WTC11 (cell line): ENCODE measurements around the gene HID1. TPM values are rescaled to one million over a fixed set of nuclear protein-coding genes. Genes with fewer than 3 reads are reported as not detected.

Source experiments
- ATAC-seq: fragments of 200-7000 bp; cut with Tn5 transposase; 2 replicates; pipeline ENCODE4 v1.10.0; 2021; ENCODE audit warnings: mild to moderate bottlenecking, moderate library complexity
- CTCF ChIA-PET: fragments of 300-600 bp; sonication (Branson Sonifier 250); formaldehyde crosslinking; loops from one replicate; lab custom pipeline; 2021; ENCODE audit warnings: antibody characterized with exemption; lab: Charles Lee
- POLR2A ChIA-PET: fragments of 350-600 bp; sonication (Branson Sonifier 250); formaldehyde crosslinking; loops from one replicate; lab custom pipeline; 2021; ENCODE audit warnings: antibody characterized with exemption; lab: Charles Lee
- DNase-seq: peaks from one replicate; pipeline ENCODE4 v3.0.0; 2021; ENCODE audit warnings: low spot score
- H3K27ac Mint-ChIP-seq: 2 replicates; pipeline ENCODE4 v1.8.0; 2021; ENCODE audit warnings: mixed read lengths
- H3K27me3 Mint-ChIP-seq: 2 replicates; pipeline ENCODE4 v1.8.0; 2021; ENCODE audit warnings: low read depth, mild to moderate bottlenecking, moderate library complexity, mixed read lengths
- H3K36me3 Mint-ChIP-seq: 2 replicates; pipeline ENCODE4 v1.8.0; 2021; ENCODE audit warnings: mixed read lengths
- H3K4me1 Mint-ChIP-seq: 2 replicates; pipeline ENCODE4 v1.8.0; 2022; ENCODE audit warnings: mixed read lengths
- H3K4me3 Mint-ChIP-seq: 2 replicates; pipeline ENCODE4 v1.8.0; 2021; ENCODE audit warnings: mild to moderate bottlenecking, moderate library complexity, mixed read lengths
- H3K9me3 Mint-ChIP-seq: 2 replicates; pipeline ENCODE4 v1.8.0; 2021; ENCODE audit warnings: mixed read lengths
- CREB1 ChIP-seq: sonication (generic); formaldehyde crosslinking; IDR thresholded peaks from 2 replicates; pipeline ENCODE4 v1.8.0; 2023; ENCODE audit warnings: mild to moderate bottlenecking, missing genetic modification reagents
- ELF4 ChIP-seq: sonication (generic); formaldehyde crosslinking; IDR thresholded peaks from 2 replicates; pipeline ENCODE4 v1.8.1; 2022; ENCODE audit warnings: low read depth, mild to moderate bottlenecking, moderate library complexity, missing genetic modification reagents
- FOXJ3 ChIP-seq: sonication (generic); formaldehyde crosslinking; IDR thresholded peaks from 2 replicates; pipeline ENCODE4 v1.9.0; 2021; ENCODE audit warnings: missing genetic modification reagents, mild to moderate bottlenecking, borderline replicate concordance
- FOXK1 ChIP-seq: sonication (generic); formaldehyde crosslinking; IDR thresholded peaks from 2 replicates; pipeline ENCODE4 v1.8.0; 2022; ENCODE audit warnings: mild to moderate bottlenecking, moderate library complexity, missing genetic modification reagents
- FOXP1 ChIP-seq: sonication (generic); formaldehyde crosslinking; IDR thresholded peaks from 2 replicates; pipeline ENCODE4 v1.8.0; 2022; ENCODE audit warnings: missing genetic modification reagents, mild to moderate bottlenecking, moderate library complexity, borderline replicate concordance
- JAZF1 ChIP-seq: fragments of 250-450 bp; sonication (Bioruptor Pico); IDR thresholded peaks from 2 replicates; pipeline ENCODE4 v1.9.0; 2021; ENCODE audit warnings: moderate library complexity, mild to moderate bottlenecking, inconsistent platforms
- RELA ChIP-seq: sonication (generic); formaldehyde crosslinking; IDR thresholded peaks from 2 replicates; pipeline ENCODE4 v1.8.1; 2022; ENCODE audit warnings: missing genetic modification reagents, mild to moderate bottlenecking, borderline replicate concordance
- SOX15 ChIP-seq: fragments of 250-450 bp; sonication (Bioruptor Pico); IDR thresholded peaks from 2 replicates; pipeline ENCODE4 v1.9.0; 2021; ENCODE audit warnings: mild to moderate bottlenecking
- ZNF121 ChIP-seq: sonication (generic); formaldehyde crosslinking; IDR thresholded peaks from 2 replicates; pipeline ENCODE4 v1.8.0; 2023; ENCODE audit warnings: missing genetic modification reagents
- ZNF671 ChIP-seq: fragments of 250-450 bp; sonication (Bioruptor Pico); IDR thresholded peaks from 2 replicates; pipeline ENCODE4 v1.8.0; 2021; ENCODE audit warnings: mild to moderate bottlenecking
- total RNA-seq: library from RNA; stranded (reverse); gene quantifications from 3 replicates; pipeline ENCODE4 v1.2.3, GENCODE V29; 2021
- TF ChIP-seq, protein P1 (sequence below): sonication (generic); formaldehyde crosslinking; IDR thresholded peaks from 2 replicates; pipeline ENCODE4 v1.8.1; 2022; ENCODE audit warnings: mild to moderate bottlenecking, moderate library complexity, missing genetic modification reagents
- TF ChIP-seq, protein P2 (sequence below): sonication (generic); formaldehyde crosslinking; IDR thresholded peaks from 2 replicates; pipeline ENCODE4 v1.8.1; 2023; ENCODE audit warnings: mild to moderate bottlenecking, missing genetic modification reagents, moderate library complexity
- TF ChIP-seq, protein P3 (sequence below): fragments of 200-600 bp; IDR thresholded peaks from 2 replicates; pipeline ENCODE4 v1.8.0; 2022; ENCODE audit warnings: antibody characterized with exemption
- TF ChIP-seq, protein P4 (sequence below): sonication (generic); formaldehyde crosslinking; IDR thresholded peaks from 2 replicates; pipeline ENCODE4 v1.8.1; 2023; ENCODE audit warnings: mild to moderate bottlenecking, moderate library complexity, missing genetic modification reagents
- TF ChIP-seq, protein P5 (sequence below): sonication (generic); formaldehyde crosslinking; IDR thresholded peaks from 2 replicates; pipeline ENCODE4 v1.8.1; 2023; ENCODE audit warnings: mild to moderate bottlenecking, missing genetic modification reagents, moderate library complexity

The HID1 gene
- total RNA-seq, 1 experiment from 2014 or later, result 16.7 TPM

DNA sequence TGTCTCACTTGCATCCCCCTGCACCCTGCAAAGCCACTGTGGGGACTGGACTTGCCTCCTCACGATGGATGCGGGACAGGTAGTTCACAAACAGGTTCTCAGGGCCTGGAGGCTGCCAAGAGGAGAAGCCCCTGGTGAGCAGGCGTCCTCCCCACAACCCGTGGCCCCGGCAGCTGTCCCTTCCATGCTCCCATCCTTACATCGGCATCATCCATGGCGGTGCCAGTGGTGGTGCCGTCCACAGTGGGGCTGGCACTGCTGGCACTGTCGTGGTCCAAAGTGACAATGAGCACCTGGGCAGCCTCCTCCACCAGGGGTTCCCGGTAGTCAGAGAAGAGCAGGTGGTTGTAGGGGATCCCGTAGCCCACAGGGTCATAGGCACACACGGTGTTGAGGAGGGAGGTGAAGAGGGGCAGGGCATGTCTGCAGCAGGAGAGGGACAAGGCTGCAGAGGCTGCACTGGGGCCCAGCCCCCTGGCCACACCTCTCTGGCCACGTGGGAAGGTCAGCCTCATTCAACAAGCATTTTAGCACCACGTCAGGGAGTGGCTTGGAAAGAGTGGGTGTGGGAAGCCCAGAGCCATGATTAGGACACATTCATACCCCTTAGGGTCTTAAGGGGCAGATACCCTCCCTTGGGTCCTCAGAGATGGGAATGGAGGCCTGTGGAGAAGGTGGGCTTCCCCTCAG is 12.6 kb downstream of the HID1 start:
- no peak for ATAC-seq
- CTCF ChIA-PET, result interaction anchor here (0.6 to 6.5 kb wide), 62 partner anchors 8 to 281 kb away, joined by 3 to 206 read pairs (median 10); partner anchors contain the start of genes ARMC7, ATP5PD, CDR2L and FADS6
- Mint-ChIP-seq H3K36me3 (no peaks in the 10 kb centered on the region), H3K4me3 (no peak overlapping the region), H3K27ac (no peak overlapping the region), H3K27me3 (peaks cover 16% of the 10 kb centered on the region), H3K4me1 (peaks cover 8% of the 10 kb centered on the region), H3K9me3 (no peaks in the 10 kb centered on the region)
- no peak for TF ChIP-seq ZNF121 (CRISPR knock-in tag)
- TF ChIP-seq ZNF671 (CRISPR knock-in tag), result no peak
- TF ChIP-seq FOXJ3 (CRISPR knock-in tag), result no peak
- TF ChIP-seq, protein P1, sequence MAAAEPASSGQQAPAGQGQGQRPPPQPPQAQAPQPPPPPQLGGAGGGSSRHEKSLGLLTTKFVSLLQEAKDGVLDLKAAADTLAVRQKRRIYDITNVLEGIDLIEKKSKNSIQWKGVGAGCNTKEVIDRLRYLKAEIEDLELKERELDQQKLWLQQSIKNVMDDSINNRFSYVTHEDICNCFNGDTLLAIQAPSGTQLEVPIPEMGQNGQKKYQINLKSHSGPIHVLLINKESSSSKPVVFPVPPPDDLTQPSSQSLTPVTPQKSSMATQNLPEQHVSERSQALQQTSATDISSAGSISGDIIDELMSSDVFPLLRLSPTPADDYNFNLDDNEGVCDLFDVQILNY (CRISPR knock-in tag), result no peak
- no peak for TF ChIP-seq RELA
- TF ChIP-seq CREB1 (CRISPR knock-in tag), result no peak
- TF ChIP-seq, protein P2, sequence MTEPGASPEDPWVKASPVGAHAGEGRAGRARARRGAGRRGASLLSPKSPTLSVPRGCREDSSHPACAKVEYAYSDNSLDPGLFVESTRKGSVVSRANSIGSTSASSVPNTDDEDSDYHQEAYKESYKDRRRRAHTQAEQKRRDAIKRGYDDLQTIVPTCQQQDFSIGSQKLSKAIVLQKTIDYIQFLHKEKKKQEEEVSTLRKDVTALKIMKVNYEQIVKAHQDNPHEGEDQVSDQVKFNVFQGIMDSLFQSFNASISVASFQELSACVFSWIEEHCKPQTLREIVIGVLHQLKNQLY, result no peak
- no peak for TF ChIP-seq JAZF1 (CRISPR knock-in tag)
- POLR2A ChIA-PET, result interaction anchor here (1.2 to 2.2 kb wide), 2 partner anchors 52 to 87 kb away, joined by 4 to 18 read pairs; partner anchors contain the start of genes FDXR and MRPL58
- no peak for DNase-seq

DNA sequence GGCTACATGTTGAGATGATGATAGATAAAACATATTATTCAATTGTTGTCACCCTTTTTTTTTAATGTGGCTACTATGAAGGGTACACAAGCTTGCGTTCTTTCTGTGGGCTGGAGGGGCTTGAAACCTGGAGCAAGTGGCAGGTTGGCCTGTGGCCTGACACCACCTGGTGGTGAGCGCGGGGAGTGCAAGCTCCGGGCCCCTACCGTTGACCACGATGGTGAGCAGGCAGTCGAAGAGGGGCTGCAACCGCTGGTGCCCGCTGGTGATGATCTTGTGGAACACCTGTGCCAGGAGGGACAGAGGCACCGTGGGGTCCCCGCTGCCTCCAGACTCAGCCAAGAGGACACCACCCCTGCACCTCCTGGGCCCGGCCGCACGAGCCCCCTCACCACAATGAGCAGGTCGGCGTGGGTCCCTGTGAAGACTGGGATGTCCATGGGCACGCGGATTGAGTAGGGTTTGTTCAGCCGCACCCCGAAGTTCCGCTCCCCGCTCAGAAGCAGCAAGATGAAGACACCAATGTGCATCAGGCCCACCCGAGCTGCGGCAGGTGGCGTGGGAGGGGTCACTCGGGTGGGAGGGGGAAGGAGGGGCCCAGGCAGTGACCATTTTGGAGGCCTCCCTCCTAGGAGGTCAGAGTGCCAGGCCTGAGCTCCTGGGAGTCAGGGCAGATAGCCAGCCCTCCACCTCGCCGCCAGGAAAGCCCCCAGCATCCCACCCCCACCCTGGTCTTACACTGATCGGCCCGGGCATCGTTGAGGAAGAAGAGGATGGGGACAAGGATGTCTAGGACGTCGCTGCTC is 14.4 kb downstream of the HID1 start:
- Mint-ChIP-seq H3K36me3 (no peaks in the 10 kb centered on the region), H3K9me3 (no peaks in the 10 kb centered on the region), H3K4me3 (no peak overlapping the region), H3K27ac (no peak overlapping the region), H3K27me3 (peaks cover 16% of the 10 kb centered on the region), H3K4me1 (peaks cover 5% of the 10 kb centered on the region)
- CTCF ChIA-PET, result interaction anchor here (0.5 to 6.5 kb wide), 62 partner anchors 10 to 790 kb away, joined by 3 to 206 read pairs (median 5); partner anchors contain the start of genes CDR2L, FADS6, FDXR and HID1
- peak; percentile 68 for ATAC-seq
- DNase-seq, result peak; percentile 96
- TF ChIP-seq, protein P2, result no peak
- TF ChIP-seq FOXK1 (CRISPR knock-in tag), result no peak
- TF ChIP-seq, protein P3, sequence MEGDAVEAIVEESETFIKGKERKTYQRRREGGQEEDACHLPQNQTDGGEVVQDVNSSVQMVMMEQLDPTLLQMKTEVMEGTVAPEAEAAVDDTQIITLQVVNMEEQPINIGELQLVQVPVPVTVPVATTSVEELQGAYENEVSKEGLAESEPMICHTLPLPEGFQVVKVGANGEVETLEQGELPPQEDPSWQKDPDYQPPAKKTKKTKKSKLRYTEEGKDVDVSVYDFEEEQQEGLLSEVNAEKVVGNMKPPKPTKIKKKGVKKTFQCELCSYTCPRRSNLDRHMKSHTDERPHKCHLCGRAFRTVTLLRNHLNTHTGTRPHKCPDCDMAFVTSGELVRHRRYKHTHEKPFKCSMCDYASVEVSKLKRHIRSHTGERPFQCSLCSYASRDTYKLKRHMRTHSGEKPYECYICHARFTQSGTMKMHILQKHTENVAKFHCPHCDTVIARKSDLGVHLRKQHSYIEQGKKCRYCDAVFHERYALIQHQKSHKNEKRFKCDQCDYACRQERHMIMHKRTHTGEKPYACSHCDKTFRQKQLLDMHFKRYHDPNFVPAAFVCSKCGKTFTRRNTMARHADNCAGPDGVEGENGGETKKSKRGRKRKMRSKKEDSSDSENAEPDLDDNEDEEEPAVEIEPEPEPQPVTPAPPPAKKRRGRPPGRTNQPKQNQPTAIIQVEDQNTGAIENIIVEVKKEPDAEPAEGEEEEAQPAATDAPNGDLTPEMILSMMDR, result peak; percentile 96
- TF ChIP-seq FOXP1, result no peak
- no peak for TF ChIP-seq SOX15 (CRISPR knock-in tag)
- TF ChIP-seq, protein P4, sequence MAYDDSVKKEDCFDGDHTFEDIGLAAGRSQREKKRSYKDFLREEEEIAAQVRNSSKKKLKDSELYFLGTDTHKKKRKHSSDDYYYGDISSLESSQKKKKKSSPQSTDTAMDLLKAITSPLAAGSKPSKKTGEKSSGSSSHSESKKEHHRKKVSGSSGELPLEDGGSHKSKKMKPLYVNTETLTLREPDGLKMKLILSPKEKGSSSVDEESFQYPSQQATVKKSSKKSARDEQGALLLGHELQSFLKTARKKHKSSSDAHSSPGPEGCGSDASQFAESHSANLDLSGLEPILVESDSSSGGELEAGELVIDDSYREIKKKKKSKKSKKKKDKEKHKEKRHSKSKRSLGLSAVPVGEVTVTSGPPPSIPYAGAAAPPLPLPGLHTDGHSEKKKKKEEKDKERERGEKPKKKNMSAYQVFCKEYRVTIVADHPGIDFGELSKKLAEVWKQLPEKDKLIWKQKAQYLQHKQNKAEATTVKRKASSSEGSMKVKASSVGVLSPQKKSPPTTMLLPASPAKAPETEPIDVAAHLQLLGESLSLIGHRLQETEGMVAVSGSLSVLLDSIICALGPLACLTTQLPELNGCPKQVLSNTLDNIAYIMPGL (CRISPR knock-in tag), result 0 out of 2 replicates have a peak, but pooled peaks have one; percentile 48
- POLR2A ChIA-PET, result interaction anchor here (0.9 kb wide), 1 partner anchor 85 kb away, joined by 3 read pairs; the partner anchor contains the start of gene FDXR

DNA sequence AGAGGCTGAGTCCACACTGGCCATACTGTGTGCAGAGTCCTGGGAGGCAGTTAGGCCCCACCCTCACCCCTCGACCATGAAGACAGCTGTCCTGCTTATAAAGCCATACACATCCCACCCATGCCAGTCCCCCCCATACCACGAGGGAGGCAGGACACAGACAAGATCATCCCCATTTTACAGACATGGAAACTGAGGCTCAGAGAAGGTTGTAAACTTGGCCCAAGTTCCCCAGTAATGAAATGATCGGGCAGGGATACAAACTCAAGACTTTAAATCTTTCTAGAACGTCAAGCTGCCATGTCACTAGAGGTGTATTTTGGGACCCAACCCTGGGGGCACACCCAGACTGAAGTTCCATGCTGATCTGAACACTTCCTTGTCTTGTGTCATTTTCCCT is 16.5 kb downstream of the HID1 start:
- Mint-ChIP-seq H3K36me3 (no peaks in the 10 kb centered on the region), H3K27me3 (peaks cover 22% of the 10 kb centered on the region), H3K9me3 (no peaks in the 10 kb centered on the region), H3K27ac (no peak overlapping the region), H3K4me1 (peaks cover 7% of the 10 kb centered on the region), H3K4me3 (no peak overlapping the region)
- DNase-seq (no peak), ATAC-seq (no peak)
- CTCF ChIA-PET, result interaction anchor here (6.5 kb wide), 1 partner anchor 34 kb away, joined by 206 read pairs; the partner anchor contains the start of genes OTOP2 and USH1G
- POLR2A ChIA-PET, result no interaction called here
- TF ChIP-seq ELF4 (CRISPR knock-in tag), result no peak
- TF ChIP-seq, protein P2, result no peak
- TF ChIP-seq, protein P5, sequence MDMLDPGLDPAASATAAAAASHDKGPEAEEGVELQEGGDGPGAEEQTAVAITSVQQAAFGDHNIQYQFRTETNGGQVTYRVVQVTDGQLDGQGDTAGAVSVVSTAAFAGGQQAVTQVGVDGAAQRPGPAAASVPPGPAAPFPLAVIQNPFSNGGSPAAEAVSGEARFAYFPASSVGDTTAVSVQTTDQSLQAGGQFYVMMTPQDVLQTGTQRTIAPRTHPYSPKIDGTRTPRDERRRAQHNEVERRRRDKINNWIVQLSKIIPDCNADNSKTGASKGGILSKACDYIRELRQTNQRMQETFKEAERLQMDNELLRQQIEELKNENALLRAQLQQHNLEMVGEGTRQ (CRISPR knock-in tag), result no peak
